MM.1S (cell line): ENCODE measurements around the gene AFG3L2.

Experiments used
- CTCF ChIP-seq: fragments of 300-600 bp; sonication (generic); IDR thresholded peaks from 2 replicates; pipeline ENCODE4 v1.5.1; 2016; ENCODE audit warnings: antibody characterized with exemption, low read length, mixed read lengths
- EZH2 ChIP-seq: fragments of 300-600 bp; sonication (generic); optimal IDR thresholded peaks from 2 replicates; pipeline ENCODE3; 2017; ENCODE audit warnings: low read depth, mild to moderate bottlenecking, antibody characterized with exemption, low read length, mixed read lengths
- EZH2phosphoT487 ChIP-seq: fragments of 300-600 bp; sonication (generic); IDR thresholded peaks from 2 replicates; pipeline ENCODE4 v1.6.1; 2018; ENCODE audit warnings: antibody characterized with exemption, low read length

- TF ChIP-seq EZH2phosphoT487 (no peak), CTCF (peak; percentile 24), EZH2 (no peak)
Observed at GRCh38 chr18:12422936-12423335, 45.9 kb upstream of the AFG3L2 start.
